ENCODE results near the gene LRRC8E. TPM values are rescaled to one million over a fixed set of nuclear protein-coding genes. Genes with fewer than 3 reads are reported as not detected.

Gene LRRC8E
- total RNA-seq, 1 donor from 2014 or later = 4.3 TPM

DNA sequence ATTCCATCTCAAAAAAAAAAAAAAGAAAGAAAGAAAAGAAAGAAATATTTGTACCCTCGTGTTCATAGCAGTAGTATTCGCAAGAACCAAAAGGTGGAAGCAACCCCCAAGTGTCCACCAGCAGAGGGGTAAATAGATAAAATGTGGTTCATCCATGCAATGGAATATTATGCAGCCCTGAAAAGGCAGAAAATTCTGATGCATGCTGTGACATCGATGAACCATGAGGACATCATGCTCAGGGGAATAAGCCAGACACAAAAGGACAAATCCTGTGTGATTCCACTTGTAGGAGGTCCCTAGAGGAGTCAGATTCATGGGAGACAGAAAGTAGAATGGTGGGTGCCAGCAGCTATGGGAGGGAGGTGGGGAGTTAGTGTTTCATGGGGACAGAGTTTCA is 6.4 kb upstream of the LRRC8E start:
- no peak for DNase-seq (ENCODE audit: extremely low spot score, unreplicated experiment)
- TF ChIP-seq, protein P1, sequence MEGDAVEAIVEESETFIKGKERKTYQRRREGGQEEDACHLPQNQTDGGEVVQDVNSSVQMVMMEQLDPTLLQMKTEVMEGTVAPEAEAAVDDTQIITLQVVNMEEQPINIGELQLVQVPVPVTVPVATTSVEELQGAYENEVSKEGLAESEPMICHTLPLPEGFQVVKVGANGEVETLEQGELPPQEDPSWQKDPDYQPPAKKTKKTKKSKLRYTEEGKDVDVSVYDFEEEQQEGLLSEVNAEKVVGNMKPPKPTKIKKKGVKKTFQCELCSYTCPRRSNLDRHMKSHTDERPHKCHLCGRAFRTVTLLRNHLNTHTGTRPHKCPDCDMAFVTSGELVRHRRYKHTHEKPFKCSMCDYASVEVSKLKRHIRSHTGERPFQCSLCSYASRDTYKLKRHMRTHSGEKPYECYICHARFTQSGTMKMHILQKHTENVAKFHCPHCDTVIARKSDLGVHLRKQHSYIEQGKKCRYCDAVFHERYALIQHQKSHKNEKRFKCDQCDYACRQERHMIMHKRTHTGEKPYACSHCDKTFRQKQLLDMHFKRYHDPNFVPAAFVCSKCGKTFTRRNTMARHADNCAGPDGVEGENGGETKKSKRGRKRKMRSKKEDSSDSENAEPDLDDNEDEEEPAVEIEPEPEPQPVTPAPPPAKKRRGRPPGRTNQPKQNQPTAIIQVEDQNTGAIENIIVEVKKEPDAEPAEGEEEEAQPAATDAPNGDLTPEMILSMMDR (conservative IDR thresholded peaks at IDR 0.05) = no peak
- no peak overlapping the region for H3K27ac Mint-ChIP-seq
- H3K9me3 Mint-ChIP-seq = no peaks in the 10 kb centered on the region
- no peaks in the 10 kb centered on the region for H3K4me1 Mint-ChIP-seq (ENCODE audit: unreplicated experiment)
- H3K27me3 Mint-ChIP-seq = peaks cover 7% of the 10 kb centered on the region
- no peak overlapping the region for H3K4me3 Mint-ChIP-seq
- no peaks in the 10 kb centered on the region for H3K36me3 Mint-ChIP-seq

DNA sequence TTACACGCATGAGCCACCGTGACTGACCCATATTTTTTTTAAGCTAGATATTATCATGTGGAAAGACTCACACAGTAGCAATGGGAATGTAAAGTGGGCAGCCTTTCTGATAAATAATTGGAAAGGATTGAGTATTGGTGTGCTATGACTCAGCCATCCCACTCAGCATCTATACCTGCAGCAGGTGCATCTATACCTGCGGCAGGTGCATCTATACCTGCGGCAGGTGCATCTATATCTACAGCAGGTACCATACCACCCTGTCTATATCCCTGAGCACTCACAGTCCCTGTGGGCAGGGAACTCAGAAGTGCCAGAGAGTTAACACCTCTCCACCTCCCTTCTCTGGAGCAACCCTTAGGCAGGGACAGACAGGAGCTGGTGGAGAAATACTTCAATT is 5.2 kb upstream of the LRRC8E start:
- no peak for DNase-seq (ENCODE audit: extremely low spot score, unreplicated experiment)
- H3K27me3 Mint-ChIP-seq = peaks cover 6% of the 10 kb centered on the region
- no peaks in the 10 kb centered on the region for H3K9me3 Mint-ChIP-seq
- H3K4me3 Mint-ChIP-seq = no peak overlapping the region
- H3K4me1 Mint-ChIP-seq (ENCODE audit: unreplicated experiment) = no peaks in the 10 kb centered on the region
- TF ChIP-seq, protein P1 (conservative IDR thresholded peaks at IDR 0.05) = no peak
- H3K27ac Mint-ChIP-seq = no peak overlapping the region
- H3K36me3 Mint-ChIP-seq = no peaks in the 10 kb centered on the region

DNA sequence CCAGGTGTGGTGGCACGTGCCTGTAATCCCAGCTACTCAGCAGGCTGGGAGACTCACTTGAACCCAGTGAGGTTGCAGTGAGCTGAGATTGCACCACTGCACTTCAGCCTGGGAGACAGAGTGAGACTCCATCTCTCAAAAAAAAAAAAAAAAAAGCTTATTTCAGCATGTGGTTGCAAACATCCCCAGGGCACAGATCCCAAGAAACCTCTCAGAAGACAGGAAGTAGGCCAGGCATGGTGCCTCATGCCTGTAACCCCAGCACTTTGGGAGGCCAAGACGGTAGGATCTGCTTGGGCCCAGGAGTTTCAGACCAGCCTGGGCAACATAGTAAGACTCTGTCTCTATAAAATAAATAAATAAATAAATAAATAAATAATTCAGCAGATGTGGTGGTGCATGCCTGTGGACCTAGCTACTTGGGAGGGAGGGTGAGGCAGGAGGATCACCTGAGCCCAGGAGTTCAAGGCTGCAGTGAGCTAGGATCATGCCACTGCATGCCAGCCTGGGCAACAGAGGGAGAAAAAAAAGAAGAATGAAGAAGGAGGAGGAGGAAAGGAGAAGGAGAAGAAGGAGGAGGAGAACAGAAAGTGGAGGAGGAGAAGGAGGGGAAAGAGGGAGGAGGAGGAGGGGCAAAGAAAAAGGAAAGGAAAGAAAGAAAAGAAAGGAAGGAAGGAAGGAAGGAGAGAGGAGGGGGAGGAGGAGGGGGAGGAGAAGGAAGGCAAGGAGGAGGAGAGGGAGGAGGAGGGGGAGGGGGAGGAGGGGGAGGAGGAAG is 4.3 kb upstream of the LRRC8E start:
- Mint-ChIP-seq H3K4me3 (no peak overlapping the region), H3K36me3 (no peaks in the 10 kb centered on the region), H3K27ac (no peak overlapping the region), H3K27me3 (peaks cover 10% of the 10 kb centered on the region), H3K9me3 (no peaks in the 10 kb centered on the region), H3K4me1 (ENCODE audit: unreplicated experiment) (no peaks in the 10 kb centered on the region)
- TF ChIP-seq, protein P1 (conservative IDR thresholded peaks at IDR 0.05) = no peak
- DNase-seq (ENCODE audit: extremely low spot score, unreplicated experiment) = no peak

DNA sequence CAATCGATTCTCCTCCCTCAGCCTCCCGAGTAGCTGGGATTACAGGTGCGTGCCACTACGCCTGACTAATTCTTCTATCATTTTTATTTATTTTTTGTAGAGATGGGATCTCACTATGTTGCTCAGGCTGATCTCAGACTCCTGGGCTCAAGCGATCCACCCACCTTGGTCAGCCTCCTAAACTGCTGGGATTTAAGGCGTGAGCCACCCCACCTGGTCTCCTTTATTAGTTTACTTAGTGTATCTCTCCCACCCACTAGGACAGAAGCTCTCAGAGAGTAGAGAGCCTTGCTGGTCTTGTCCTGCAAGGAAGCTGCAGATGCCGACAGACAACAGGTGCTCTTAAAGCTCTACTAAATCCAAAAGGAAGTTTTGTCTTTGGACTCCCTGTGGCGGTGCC is 2.5 kb upstream of the LRRC8E start:
- Mint-ChIP-seq H3K27ac (no peak overlapping the region), H3K27me3 (peaks cover 11% of the 10 kb centered on the region), H3K4me3 (no peak overlapping the region), H3K4me1 (ENCODE audit: unreplicated experiment) (no peaks in the 10 kb centered on the region), H3K36me3 (no peaks in the 10 kb centered on the region), H3K9me3 (no peaks in the 10 kb centered on the region)
- TF ChIP-seq, protein P1 (conservative IDR thresholded peaks at IDR 0.05) = no peak
- no peak for DNase-seq (ENCODE audit: extremely low spot score, unreplicated experiment)

DNA sequence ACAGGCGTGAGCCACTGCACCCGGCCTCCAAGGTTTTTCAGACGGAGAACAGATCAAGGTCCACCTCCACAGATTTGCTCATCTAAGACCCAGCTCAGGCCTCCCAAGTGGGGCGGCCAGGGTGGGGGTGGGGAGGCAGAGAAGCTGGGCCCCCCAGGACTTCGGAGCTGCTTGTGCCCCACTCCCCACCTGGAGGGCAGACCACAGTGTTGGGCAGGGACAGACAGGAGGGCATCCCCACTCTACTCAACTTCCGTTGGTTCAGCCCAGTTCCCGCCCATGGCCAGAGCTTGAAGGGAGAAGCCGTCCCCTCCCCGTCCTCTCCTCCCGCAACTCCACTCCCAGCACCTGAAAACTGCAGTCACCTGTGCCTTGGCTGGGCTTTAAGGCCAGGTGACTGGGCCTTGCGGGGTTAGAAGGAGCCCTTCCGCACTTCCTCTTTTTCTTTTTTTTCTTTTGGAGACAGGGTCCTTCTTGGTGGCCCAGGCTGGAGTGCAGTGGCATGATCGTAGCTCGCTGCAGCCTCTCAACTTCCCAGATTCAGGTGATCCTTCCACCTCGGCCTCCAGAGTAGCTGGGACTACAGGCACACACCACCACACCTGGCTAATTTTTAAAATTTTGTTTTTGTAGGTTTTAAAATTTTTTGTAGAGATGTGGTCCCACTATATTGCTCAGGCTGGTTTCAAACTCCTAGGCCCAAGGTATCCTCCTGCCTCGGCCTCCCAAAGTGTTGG is 734 bp upstream of the LRRC8E start:
- H3K4me1 Mint-ChIP-seq (ENCODE audit: unreplicated experiment) = no peaks in the 10 kb centered on the region
- TF ChIP-seq, protein P1 (conservative IDR thresholded peaks at IDR 0.05) = no peak
- no peak for DNase-seq (ENCODE audit: extremely low spot score, unreplicated experiment)
- no peaks in the 10 kb centered on the region for H3K36me3 Mint-ChIP-seq
- peaks cover 15% of the 10 kb centered on the region for H3K27me3 Mint-ChIP-seq
- H3K4me3 Mint-ChIP-seq = no peak overlapping the region
- no peaks in the 10 kb centered on the region for H3K9me3 Mint-ChIP-seq
- no peak overlapping the region for H3K27ac Mint-ChIP-seq

Data from type B pancreatic cell (in vitro differentiated cells).